GM12878 (cell line): ENCODE results near the gene IKZF1.

ENCODE experiments used
- CHD2 ChIP-seq: IDR thresholded peaks from 2 replicates; pipeline ENCODE4 v1.6.1; 2011; ENCODE audit warnings: low read depth, low read length, improper control_type of control experiment, borderline replicate concordance
- CTCF ChIP-seq, 3 experiments: IDR thresholded peaks in 2 of 3; conservative IDR thresholded peaks in 1 of 3; 2 replicates each; pipeline ENCODE4 v1.5.1; 2011; ENCODE audit warnings: low read depth in 3 of 3, low read length in 3 of 3, mild to moderate bottlenecking in 3 of 3, control low read depth in 2 of 3, moderate library complexity in 2 of 3, inconsistent platforms in 1 of 3, mixed read lengths in 1 of 3; ENCODE audit not compliant: control insufficient read depth in 2 of 3, insufficient read depth in 1 of 3; ENCODE audit errors: extremely low read depth in 1 of 3
- EP300 ChIP-seq, 2 experiments: fragments of 150-350 bp in 1 of 2; IDR thresholded peaks; 2 replicates each; pipeline ENCODE4 v1.6.1; 2011 to 2012; ENCODE audit warnings: low read depth in 2 of 2, low read length in 2 of 2, borderline replicate concordance in 1 of 2, improper control_type of control experiment in 1 of 2, inconsistent platforms in 1 of 2; ENCODE audit not compliant: control insufficient read depth in 1 of 2
- POLR2AphosphoS2 ChIP-seq: IDR thresholded peaks from 2 replicates; pipeline ENCODE4 v1.6.1; 2011; ENCODE audit warnings: low read depth, mild to moderate bottlenecking, low read length, improper control_type of control experiment, moderate library complexity

GRCh38 chr7:50353894-50354595 is 49.5 kb downstream of the IKZF1 start:
- TF ChIP-seq CTCF (IDR thresholded peaks at IDR 0.05 in 2 of 3, conservative IDR thresholded peaks at IDR 0.05 in 1 of 3; ENCODE audit: control insufficient read depth in 2 of 3, extremely low read depth in 1 of 3, insufficient read depth in 1 of 3, low read depth in 3 of 3, low read length in 3 of 3) (no peak), CHD2 (no peak), EP300 (IDR thresholded peaks at IDR 0.05; ENCODE audit: borderline replicate concordance in 1 of 2, control insufficient read depth in 1 of 2, low read depth in 2 of 2, low read length in 2 of 2) (no peak), POLR2AphosphoS2 (no peak)
